ENCODE results near the gene DMD. TPM values are rescaled to one million over a fixed set of nuclear protein-coding genes. Genes with fewer than 3 reads are reported as not detected.

The DMD gene
- total RNA-seq, 6 experiments from 2014 or later, result 4.9 to 6.0 (median 5.5) TPM

DNA sequence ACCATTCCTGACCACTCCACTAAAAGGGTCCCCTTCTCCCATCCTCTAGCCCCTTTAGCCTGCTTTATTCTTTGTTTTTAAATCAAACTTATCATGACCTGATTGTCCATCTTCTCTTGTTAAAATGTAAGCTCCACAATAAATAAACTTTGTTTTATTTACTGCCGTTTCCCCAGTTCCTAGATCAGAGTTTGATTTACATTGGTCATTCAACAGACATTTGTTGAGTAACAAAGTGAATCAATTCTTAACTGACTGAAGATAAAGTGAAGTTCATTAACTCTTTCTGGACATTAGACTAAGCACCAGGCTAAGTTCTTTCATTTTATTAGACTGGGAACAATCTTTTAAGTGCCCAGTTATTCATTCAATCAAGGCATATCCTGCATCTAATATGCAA is 1876.4 kb downstream of the DMD start:
- peaks cover 49% of the 10 kb centered on the region for H3K4me1 Mint-ChIP-seq (ENCODE audit: low read depth)
- TF ChIP-seq, protein P1, sequence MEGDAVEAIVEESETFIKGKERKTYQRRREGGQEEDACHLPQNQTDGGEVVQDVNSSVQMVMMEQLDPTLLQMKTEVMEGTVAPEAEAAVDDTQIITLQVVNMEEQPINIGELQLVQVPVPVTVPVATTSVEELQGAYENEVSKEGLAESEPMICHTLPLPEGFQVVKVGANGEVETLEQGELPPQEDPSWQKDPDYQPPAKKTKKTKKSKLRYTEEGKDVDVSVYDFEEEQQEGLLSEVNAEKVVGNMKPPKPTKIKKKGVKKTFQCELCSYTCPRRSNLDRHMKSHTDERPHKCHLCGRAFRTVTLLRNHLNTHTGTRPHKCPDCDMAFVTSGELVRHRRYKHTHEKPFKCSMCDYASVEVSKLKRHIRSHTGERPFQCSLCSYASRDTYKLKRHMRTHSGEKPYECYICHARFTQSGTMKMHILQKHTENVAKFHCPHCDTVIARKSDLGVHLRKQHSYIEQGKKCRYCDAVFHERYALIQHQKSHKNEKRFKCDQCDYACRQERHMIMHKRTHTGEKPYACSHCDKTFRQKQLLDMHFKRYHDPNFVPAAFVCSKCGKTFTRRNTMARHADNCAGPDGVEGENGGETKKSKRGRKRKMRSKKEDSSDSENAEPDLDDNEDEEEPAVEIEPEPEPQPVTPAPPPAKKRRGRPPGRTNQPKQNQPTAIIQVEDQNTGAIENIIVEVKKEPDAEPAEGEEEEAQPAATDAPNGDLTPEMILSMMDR (IDR thresholded peaks at IDR 0.05), result no peak
- H3K27ac Mint-ChIP-seq, result peak overlapping the region; percentile 60

DNA sequence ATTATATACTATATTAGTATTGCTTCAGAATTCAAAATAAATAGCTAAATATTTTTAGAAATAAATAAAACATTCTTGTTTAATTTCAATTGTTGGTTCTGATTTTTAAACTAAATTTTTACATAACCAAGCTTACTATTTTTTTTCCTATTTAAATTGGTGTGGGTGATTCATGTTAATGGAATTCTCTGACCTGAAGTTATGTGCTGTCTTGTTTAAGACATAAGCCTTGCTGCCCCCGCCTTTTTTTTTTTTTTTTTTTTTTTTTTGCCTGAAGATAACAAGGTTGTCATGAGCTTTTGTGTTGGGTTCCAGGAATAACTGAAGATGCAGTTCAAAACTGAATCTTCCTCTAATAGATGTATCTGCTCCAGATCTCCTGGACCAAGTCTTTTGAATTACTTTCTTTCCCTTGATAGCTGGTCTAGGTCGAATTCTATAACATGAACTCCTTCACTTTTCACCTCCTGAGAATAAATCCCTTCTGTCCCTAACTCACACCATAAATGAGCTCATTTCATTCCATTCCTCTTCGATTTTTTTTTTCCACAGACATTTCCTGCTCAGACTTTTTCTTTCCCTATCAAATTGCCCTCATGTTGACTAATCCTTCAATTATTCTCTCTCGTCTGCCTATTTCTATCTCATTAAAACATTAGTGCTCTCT is 1878.1 kb downstream of the DMD start:
- TF ChIP-seq, protein P1 (IDR thresholded peaks at IDR 0.05), result no peak
- H3K36me3 Mint-ChIP-seq (ENCODE audit: low read depth), result peaks cover 4% of the 10 kb centered on the region; the same call in 1 of the 2 replicates
- DNase-seq, result peak; percentile 60
- peaks cover 39% of the 10 kb centered on the region for H3K4me1 Mint-ChIP-seq (ENCODE audit: low read depth)
- peak overlapping the region; percentile 90 for H3K27ac Mint-ChIP-seq
- no peaks in the 10 kb centered on the region for H3K9me3 Mint-ChIP-seq
- H3K4me3 Mint-ChIP-seq, result peak overlapping the region; percentile 74
- H3K27me3 Mint-ChIP-seq (ENCODE audit: insufficient read depth), result no peaks in the 10 kb centered on the region

More for the DNA sequence above, 1876.4 kb downstream of the DMD start:
- peaks cover 4% of the 10 kb centered on the region; the same call in 1 of the 2 replicates for H3K36me3 Mint-ChIP-seq (ENCODE audit: low read depth)
- no peak overlapping the region for H3K4me3 Mint-ChIP-seq
- H3K27me3 Mint-ChIP-seq (ENCODE audit: insufficient read depth), result no peaks in the 10 kb centered on the region
- H3K9me3 Mint-ChIP-seq, result no peaks in the 10 kb centered on the region
- no peak for DNase-seq

DNA sequence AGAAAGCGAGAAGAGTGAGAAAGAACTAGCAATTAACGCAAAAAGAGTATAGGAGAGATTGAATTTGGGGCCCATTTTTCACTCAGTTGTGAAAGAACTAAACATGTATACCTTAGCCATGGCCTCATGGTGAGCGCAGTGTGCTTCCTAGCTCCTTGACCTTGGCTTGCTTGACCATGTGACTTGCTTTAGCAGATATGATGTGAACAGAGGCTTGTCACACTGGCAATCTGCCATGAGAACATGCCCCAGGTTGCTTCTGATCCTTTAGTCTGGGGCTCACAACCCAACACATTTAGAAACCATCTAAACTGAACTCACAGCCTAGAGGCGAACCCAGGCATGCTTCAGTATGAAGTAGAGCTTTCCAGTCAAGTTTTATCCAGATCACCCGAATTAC is 1879.4 kb downstream of the DMD start:
- DNase-seq, result no peak
- TF ChIP-seq, protein P1 (IDR thresholded peaks at IDR 0.05), result no peak
- H3K27ac Mint-ChIP-seq, result no peak overlapping the region

DNA sequence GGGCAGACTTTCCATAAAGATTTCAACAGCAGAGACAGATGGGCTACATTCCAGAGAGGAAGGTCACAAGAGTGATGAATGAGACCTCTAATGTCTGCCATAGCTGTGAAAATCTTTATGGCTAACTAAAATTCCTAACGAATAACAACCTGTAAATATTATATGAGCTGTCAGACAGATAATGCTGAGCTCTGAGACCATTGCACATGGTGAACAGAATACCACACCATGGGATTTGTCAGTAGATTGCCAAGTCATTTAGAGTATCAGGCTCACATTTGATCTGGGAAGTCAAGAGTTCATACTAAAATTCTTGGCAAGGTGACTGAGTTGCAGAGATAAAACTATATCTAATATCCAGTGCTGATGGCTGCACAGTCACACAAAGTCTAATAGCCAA is 1880.3 kb downstream of the DMD start:
- no peak for DNase-seq
- TF ChIP-seq, protein P1 (IDR thresholded peaks at IDR 0.05), result no peak
- peaks cover 4% of the 10 kb centered on the region; the same call in 1 of the 2 replicates for H3K36me3 Mint-ChIP-seq (ENCODE audit: low read depth)
- no peak overlapping the region for H3K4me3 Mint-ChIP-seq
- H3K27me3 Mint-ChIP-seq (ENCODE audit: insufficient read depth), result no peaks in the 10 kb centered on the region
- H3K4me1 Mint-ChIP-seq (ENCODE audit: low read depth), result peaks cover 38% of the 10 kb centered on the region
- no peaks in the 10 kb centered on the region for H3K9me3 Mint-ChIP-seq
- H3K27ac Mint-ChIP-seq, result no peak overlapping the region

More for the DNA sequence above, 1879.4 kb downstream of the DMD start:
- no peak overlapping the region for H3K4me3 Mint-ChIP-seq
- no peaks in the 10 kb centered on the region for H3K27me3 Mint-ChIP-seq (ENCODE audit: insufficient read depth)
- no peaks in the 10 kb centered on the region for H3K9me3 Mint-ChIP-seq
- peaks cover 4% of the 10 kb centered on the region; the same call in 1 of the 2 replicates for H3K36me3 Mint-ChIP-seq (ENCODE audit: low read depth)
- peaks cover 38% of the 10 kb centered on the region for H3K4me1 Mint-ChIP-seq (ENCODE audit: low read depth)

DNA sequence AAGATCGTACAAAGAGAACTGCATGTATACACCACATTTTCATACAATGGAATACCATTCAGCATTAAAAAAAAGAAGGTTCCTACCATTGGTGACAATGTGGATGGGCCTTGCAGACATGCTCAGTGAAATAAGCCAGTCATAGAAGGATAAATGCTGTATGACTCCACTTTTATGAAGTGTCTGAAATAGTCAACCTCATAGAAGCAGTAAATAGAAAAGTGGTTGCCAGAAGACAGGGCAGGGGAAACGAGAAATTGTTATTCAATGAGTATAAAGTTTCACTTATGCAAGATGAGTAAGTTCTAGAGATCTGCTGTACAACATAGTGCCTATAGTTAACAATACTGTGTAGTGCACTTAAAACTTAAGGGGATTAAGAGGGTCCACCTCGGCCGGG is 1882.1 kb downstream of the DMD start:
- Mint-ChIP-seq H3K36me3 (ENCODE audit: low read depth) (no peaks in the 10 kb centered on the region), H3K27ac (no peak overlapping the region), H3K4me3 (no peak overlapping the region), H3K27me3 (ENCODE audit: insufficient read depth) (no peaks in the 10 kb centered on the region), H3K4me1 (ENCODE audit: low read depth) (peaks cover 29% of the 10 kb centered on the region), H3K9me3 (no peaks in the 10 kb centered on the region)
- no peak for DNase-seq
- TF ChIP-seq, protein P1 (IDR thresholded peaks at IDR 0.05), result no peak

Measured in HFFc6 (cell line).